MM.1S (cell line): Measurements from ENCODE around the gene ECSIT.

Experiments used
- DNase-seq: peaks from one replicate; pipeline ENCODE4 v3.0.0-alpha.2; 2015
- H2AFZ ChIP-seq: fragments of 300-600 bp; sonication (generic); 2 replicates; pipeline ENCODE4 v1.6.0; 2016; ENCODE audit warnings: antibody characterized with exemption, low read length
- H3F3A ChIP-seq: fragments of 300-600 bp; sonication (generic); 2 replicates; pipeline ENCODE4 v1.6.1; 2016; ENCODE audit warnings: mild to moderate bottlenecking, antibody characterized with exemption, low read length, moderate library complexity, mixed read lengths; ENCODE audit not compliant: insufficient read depth
- H3K27ac ChIP-seq: fragments of 300-600 bp; sonication (generic); 2 replicates; pipeline ENCODE4 v1.5.1; 2016; ENCODE audit warnings: mild to moderate bottlenecking, low read length
- H3K27me3 ChIP-seq: fragments of 300-600 bp; sonication (generic); replicated peaks from 2 replicates; pipeline ENCODE4 v1.6.0; 2016; ENCODE audit warnings: low read length; ENCODE audit not compliant: insufficient read depth
- H3K36me3 ChIP-seq: fragments of 300-600 bp; sonication (generic); replicated peaks from 2 replicates; pipeline ENCODE4 v1.6.1; 2016; ENCODE audit warnings: mild to moderate bottlenecking, low read length, mixed read lengths; ENCODE audit not compliant: insufficient read depth
- H3K4me1 ChIP-seq: fragments of 300-600 bp; sonication (generic); 2 replicates; pipeline ENCODE4 v1.6.1; 2016; ENCODE audit warnings: low read length, mixed read lengths
- H3K4me2 ChIP-seq: fragments of 300-600 bp; sonication (generic); 2 replicates; pipeline ENCODE4 v1.6.0; 2016; ENCODE audit warnings: low read depth, low read length
- H3K4me3 ChIP-seq: fragments of 300-600 bp; sonication (generic); 2 replicates; pipeline ENCODE4 v1.5.1; 2016; ENCODE audit warnings: low read length, mixed read lengths
- H3K79me2 ChIP-seq: fragments of 300-600 bp; sonication (generic); 2 replicates; pipeline ENCODE4 v1.6.1; 2016; ENCODE audit warnings: mixed run types, low read length, mixed read lengths
- H3K9ac ChIP-seq: fragments of 300-600 bp; sonication (generic); 2 replicates; pipeline ENCODE4 v1.6.1; 2016; ENCODE audit warnings: low read length, mixed read lengths
- H3K9me2 ChIP-seq: fragments of 300-600 bp; sonication (generic); replicated peaks from 2 replicates; pipeline ENCODE4 v1.6.1; 2016; ENCODE audit warnings: mild to moderate bottlenecking, low read length, mixed read lengths; ENCODE audit not compliant: insufficient read depth
- H3K9me3 ChIP-seq: fragments of 300-600 bp; sonication (generic); replicated peaks from 2 replicates; pipeline ENCODE4 v1.6.1; 2016; ENCODE audit warnings: mild to moderate bottlenecking, low read length, mixed read lengths; ENCODE audit not compliant: insufficient read depth
- H4K20me1 ChIP-seq: fragments of 300-600 bp; sonication (generic); 2 replicates; pipeline ENCODE4 v1.6.1; 2016; ENCODE audit warnings: mild to moderate bottlenecking, low read length, moderate library complexity, mixed read lengths; ENCODE audit not compliant: insufficient read depth
- CTCF ChIP-seq: fragments of 300-600 bp; sonication (generic); IDR thresholded peaks from 2 replicates; pipeline ENCODE4 v1.5.1; 2016; ENCODE audit warnings: antibody characterized with exemption, low read length, mixed read lengths
- EZH2 ChIP-seq: fragments of 300-600 bp; sonication (generic); optimal IDR thresholded peaks from 2 replicates; pipeline ENCODE3; 2017; ENCODE audit warnings: low read depth, mild to moderate bottlenecking, antibody characterized with exemption, low read length, mixed read lengths
- EZH2phosphoT487 ChIP-seq: fragments of 300-600 bp; sonication (generic); IDR thresholded peaks from 2 replicates; pipeline ENCODE4 v1.6.1; 2018; ENCODE audit warnings: antibody characterized with exemption, low read length

The ECSIT gene

GRCh38 chr19:11519138-11519537 is 9.8 kb downstream of the ECSIT start:
- H2AFZ ChIP-seq = no peak overlapping the region
- no peaks in the 10 kb centered on the region for H3K4me1 ChIP-seq
- H3K4me3 ChIP-seq = no peak overlapping the region
- H3K27ac ChIP-seq = no peak overlapping the region
- no peak overlapping the region for H3K9ac ChIP-seq
- no peaks in the 10 kb centered on the region for H3F3A ChIP-seq
- no peaks in the 10 kb centered on the region for H3K36me3 ChIP-seq
- H3K9me3 ChIP-seq = no peaks in the 10 kb centered on the region
- no peaks in the 10 kb centered on the region for H4K20me1 ChIP-seq
- no peak overlapping the region for H3K4me2 ChIP-seq
- no peak for DNase-seq
- H3K79me2 ChIP-seq = no peaks in the 10 kb centered on the region
- TF ChIP-seq EZH2 (no peak), EZH2phosphoT487 (no peak), CTCF (no peak)
- H3K9me2 ChIP-seq = no peaks in the 10 kb centered on the region
- H3K27me3 ChIP-seq = no peaks in the 10 kb centered on the region

- Histone ChIP-seq H3K79me2 (no peaks in the 10 kb centered on the region), H3K36me3 (no peaks in the 10 kb centered on the region), H3K9ac (no peak overlapping the region), H3K4me3 (no peak overlapping the region), H3K9me3 (no peaks in the 10 kb centered on the region), H3K9me2 (no peaks in the 10 kb centered on the region), H3K27ac (no peak overlapping the region), H3K4me1 (no peaks in the 10 kb centered on the region), H3F3A (no peaks in the 10 kb centered on the region), H4K20me1 (no peaks in the 10 kb centered on the region), H2AFZ (no peak overlapping the region), H3K4me2 (no peak overlapping the region), H3K27me3 (no peaks in the 10 kb centered on the region)
- DNase-seq = no peak
- TF ChIP-seq EZH2 (no peak), CTCF (no peak), EZH2phosphoT487 (no peak)
Observed at GRCh38 chr19:11513946-11514345, 15.0 kb downstream of the ECSIT start.

GRCh38 chr19:11510444-11510843 is 18.5 kb downstream of the ECSIT start:
- Histone ChIP-seq H4K20me1 (no peaks in the 10 kb centered on the region), H3K4me2 (no peak overlapping the region), H3K27me3 (no peaks in the 10 kb centered on the region), H2AFZ (no peak overlapping the region), H3K36me3 (no peaks in the 10 kb centered on the region), H3F3A (no peaks in the 10 kb centered on the region), H3K79me2 (no peaks in the 10 kb centered on the region), H3K4me3 (no peak overlapping the region), H3K9ac (no peak overlapping the region), H3K9me3 (no peaks in the 10 kb centered on the region), H3K4me1 (no peaks in the 10 kb centered on the region), H3K9me2 (no peaks in the 10 kb centered on the region), H3K27ac (no peak overlapping the region)
- TF ChIP-seq CTCF = no peak
- no peak for TF ChIP-seq EZH2phosphoT487
- TF ChIP-seq EZH2 = no peak
- DNase-seq = no peak
